PC-3 (cell line): ENCODE measurements around the gene UBN2. TPM values are rescaled to one million over a fixed set of nuclear protein-coding genes. Genes with fewer than 3 reads are reported as not detected.

Experiments used
- ATAC-seq: fragments of 200-7000 bp; cut with Tn5 transposase; 2 replicates; pipeline ENCODE4 v1.9.1; 2020; ENCODE audit warnings: mild to moderate bottlenecking, moderate library complexity
- BruUV-seq: library from RNA; stranded (reverse); fragments of 400-500 nt; replicated peaks from 2 replicates; lab custom pipeline; 2021; lab: Mats Ljungman, UMichigan
- CTCF ChIA-PET: fragments of 300-600 bp; sonication (Branson Sonifier 250); formaldehyde crosslinking; loops from one replicate; lab custom pipeline; 2022; ENCODE audit warnings: antibody characterized with exemption; lab: Charles Lee
- POLR2A ChIA-PET: fragments of 300-600 bp; sonication (Branson Sonifier 250); formaldehyde crosslinking; loops from one replicate; lab custom pipeline; 2022; ENCODE audit warnings: antibody characterized with exemption; ENCODE audit not compliant: unreplicated experiment; lab: Charles Lee
- DNase-seq: peaks from one replicate; pipeline ENCODE4 v3.0.0-alpha.2; 2015
- H2AFZ ChIP-seq: fragments of 300-600 bp; sonication (generic); 2 replicates; pipeline ENCODE4 v1.6.0; 2016; ENCODE audit warnings: antibody characterized with exemption, low read length
- H3F3A ChIP-seq: fragments of 300-600 bp; sonication (generic); one replicate; pipeline ENCODE4 v1.6.0; 2017; ENCODE audit warnings: antibody characterized with exemption, low read length, control low read depth, mild to moderate bottlenecking; ENCODE audit not compliant: unreplicated experiment
- H3K27ac ChIP-seq: fragments of 300-600 bp; sonication (generic); 2 replicates; pipeline ENCODE4 v1.5.1; 2016; ENCODE audit warnings: mild to moderate bottlenecking, low read length
- H3K27me3 ChIP-seq: fragments of 300-600 bp; sonication (generic); 2 replicates; pipeline ENCODE4 v1.6.1; 2016; ENCODE audit warnings: low read length, mixed read lengths
- H3K36me3 ChIP-seq: fragments of 300-600 bp; sonication (generic); 2 replicates; pipeline ENCODE4 v1.6.1; 2016; ENCODE audit warnings: low read depth, mixed run types, low read length, mixed read lengths
- H3K4me1 ChIP-seq: fragments of 300-600 bp; sonication (generic); 2 replicates; pipeline ENCODE4 v1.5.1; 2016; ENCODE audit warnings: low read length; ENCODE audit not compliant: insufficient read depth
- H3K4me2 ChIP-seq: fragments of 300-600 bp; sonication (generic); 2 replicates; pipeline ENCODE4 v1.6.0; 2016; ENCODE audit warnings: low read length
- H3K4me3 ChIP-seq: fragments of 300-600 bp; sonication (generic); 2 replicates; pipeline ENCODE4 v1.5.1; 2016; ENCODE audit warnings: mild to moderate bottlenecking, low read length, mixed read lengths
- H3K79me2 ChIP-seq: fragments of 300-600 bp; sonication (generic); 2 replicates; pipeline ENCODE4 v1.6.1; 2017; ENCODE audit warnings: low read length, mixed read lengths
- H3K9ac ChIP-seq: fragments of 300-600 bp; sonication (generic); 2 replicates; pipeline ENCODE4 v1.6.0; 2016; ENCODE audit warnings: mild to moderate bottlenecking, low read length
- H3K9me2 ChIP-seq: fragments of 300-600 bp; sonication (generic); replicated peaks from 2 replicates; pipeline ENCODE4 v1.6.1; 2016; ENCODE audit warnings: mixed run types, low read length, mixed read lengths
- H3K9me3 ChIP-seq: fragments of 300-600 bp; sonication (generic); 2 replicates; pipeline ENCODE4 v1.6.1; 2016; ENCODE audit warnings: low read length, mixed read lengths
- H4K20me1 ChIP-seq: fragments of 300-600 bp; sonication (generic); 2 replicates; pipeline ENCODE4 v1.6.1; 2016; ENCODE audit warnings: low read length, mixed read lengths
- CTCF ChIP-seq: fragments of 300-600 bp; sonication (generic); conservative IDR thresholded peaks from 2 replicates; pipeline ENCODE4 v1.5.1; 2017; ENCODE audit warnings: antibody characterized with exemption, low read depth, mild to moderate bottlenecking, low read length
- EZH2 ChIP-seq: fragments of 300-600 bp; sonication (generic); IDR thresholded peaks from one replicate; pipeline ENCODE4 v1.6.1; 2017; ENCODE audit warnings: antibody characterized with exemption, mild to moderate bottlenecking, low read length; ENCODE audit not compliant: unreplicated experiment
- EZH2phosphoT487 ChIP-seq: fragments of 300-600 bp; sonication (generic); IDR thresholded peaks from 2 replicates; pipeline ENCODE4 v1.6.1; 2018; ENCODE audit warnings: mild to moderate bottlenecking, antibody characterized with exemption, low read length, borderline replicate concordance
- intact Hi-C: fragments of 100-400 bp; cut with micrococcal nuclease; formaldehyde crosslinking; loops from 2 replicates; pipeline ENCODE4 v1.9.0; 2023
- total RNA-seq: library from RNA; depleted of rRNA; stranded (reverse); fragments of >200 nt; gene quantifications from 2 replicates; pipeline ENCODE4 v1.2.3, GENCODE V29; 2014

The UBN2 gene
- total RNA-seq, 1 experiment from 2014 or later: 2.2 TPM

- Histone ChIP-seq H3K4me1 (peaks cover 9% of the 10 kb centered on the region), H3K9me2 (no peaks in the 10 kb centered on the region), H3K27ac (peak overlapping the region; percentile 91), H3K9me3 (no peaks in the 10 kb centered on the region), H3K4me3 (peak overlapping the region; percentile 83), H4K20me1 (no peaks in the 10 kb centered on the region), H2AFZ (peak overlapping the region; percentile 86), H3F3A (peaks cover 9% of the 10 kb centered on the region), H3K36me3 (no peaks in the 10 kb centered on the region), H3K9ac (peak overlapping the region; percentile 99), H3K79me2 (peaks cover 28% of the 10 kb centered on the region), H3K4me2 (peak overlapping the region; percentile 94), H3K27me3 (no peaks in the 10 kb centered on the region)
- intact Hi-C loops: loop anchor here (1.0 kb wide), 1 partner anchor 19 kb away; the partner anchor contains the start of gene LUC7L2
- ATAC-seq (peak; percentile 75), DNase-seq (peak; percentile 99)
- TF ChIP-seq EZH2 (no peak), CTCF (peak; percentile 70)
- POLR2A ChIA-PET: interaction anchor here (0.5 to 0.7 kb wide), 5 partner anchors 20 to 1359 kb away, joined by 3 to 9 read pairs (median 4); partner anchors contain the start of gene LUC7L2
- CTCF ChIA-PET: no interaction called here
- BruUV-seq: no TSS peak
These were observed 109.2 kb downstream of the UBN2 start for GRCh38 chr7:139340037-139340807.

GRCh38 chr7:139340808-139341057 lies 109.7 kb downstream of the UBN2 start:
- no peak for TF ChIP-seq CTCF
- TF ChIP-seq EZH2: no peak
- no peak for TF ChIP-seq EZH2phosphoT487
- peak overlapping the region; percentile 83 for H3K4me3 ChIP-seq
- no TSS peak for BruUV-seq
- peak overlapping the region; percentile 99 for H3K9ac ChIP-seq
- peaks cover 9% of the 10 kb centered on the region for H3F3A ChIP-seq
- ChIA-PET POLR2A (no interaction called here), CTCF (no interaction called here)
- DNase-seq (no peak), ATAC-seq (peak; percentile 11)
- H3K9me2 ChIP-seq: no peaks in the 10 kb centered on the region
- peak overlapping the region; percentile 86 for H2AFZ ChIP-seq
- H3K4me2 ChIP-seq: peak overlapping the region; percentile 94
- H3K79me2 ChIP-seq: peaks cover 28% of the 10 kb centered on the region
- H3K27ac ChIP-seq: peak overlapping the region; percentile 91
- intact Hi-C loops: loop anchor here (1.0 kb wide), 1 partner anchor 19 kb away; the partner anchor contains the start of gene LUC7L2
- H3K27me3 ChIP-seq: no peaks in the 10 kb centered on the region
- peaks cover 9% of the 10 kb centered on the region for H3K4me1 ChIP-seq
- H3K9me3 ChIP-seq: no peaks in the 10 kb centered on the region
- H4K20me1 ChIP-seq: no peaks in the 10 kb centered on the region
- H3K36me3 ChIP-seq: no peaks in the 10 kb centered on the region

- no peaks in the 10 kb centered on the region for H3K36me3 ChIP-seq
- intact Hi-C loops: no loop called here
- peaks cover 9% of the 10 kb centered on the region for H3F3A ChIP-seq
- peak within 1 kb of the TSS; percentile 86 for H2AFZ ChIP-seq
- peak within 1 kb of the TSS; percentile 83 for H3K4me3 ChIP-seq
- H3K27ac ChIP-seq: peak within 1 kb of the TSS; percentile 91
- H3K4me2 ChIP-seq: peak within 1 kb of the TSS; percentile 94
- POLR2A ChIA-PET: no interaction called here
- H3K9ac ChIP-seq: peak within 1 kb of the TSS; percentile 99
- H3K9me2 ChIP-seq: no peaks in the 10 kb centered on the region
- ATAC-seq: peak; percentile 77
- H3K27me3 ChIP-seq: no peaks in the 10 kb centered on the region
- H3K9me3 ChIP-seq: no peaks in the 10 kb centered on the region
- H4K20me1 ChIP-seq: no peaks in the 10 kb centered on the region
- BruUV-seq: TSS peak; percentile 71
- H3K79me2 ChIP-seq: peaks cover 28% of the 10 kb centered on the region
- peak; percentile 45 for TF ChIP-seq CTCF
- TF ChIP-seq EZH2: no peak
- TF ChIP-seq EZH2phosphoT487: no peak
- H3K4me1 ChIP-seq: peaks cover 9% of the 10 kb centered on the region
- DNase-seq: peak; percentile 82
- CTCF ChIA-PET: no interaction called here
These were observed 110.2 kb downstream of the UBN2 start, which contains the start of gene FMC1 for GRCh38 chr7:139341058-139341775. Gene FMC1, plus strand, starts transcription at chr7:139341337. Its CDS starts 48 bp downstream, at chr7:139341385.
